Measurements from ENCODE around the gene ZNF761. TPM values are rescaled to one million over a fixed set of nuclear protein-coding genes. Genes with fewer than 3 reads are reported as not detected.

Gene ZNF761
- total and polyA plus RNA-seq, 2 of the 13 experiments (the other 11 are each of a cell fraction or from before 2014, with no cell fraction given), result 11.6 to 16.2 TPM

- TF ChIP-seq ZNF883 (CRISPR knock-in tag; IDR thresholded peaks at IDR 0.05; ENCODE audit: not compliant biosample characterization) (no peak), ZNF24 (IDR thresholded peaks at IDR 0.05) (no peak), TBP (CRISPR knock-in tag; IDR thresholded peaks at IDR 0.05) (no peak)
- TF ChIP-seq, protein P1, sequence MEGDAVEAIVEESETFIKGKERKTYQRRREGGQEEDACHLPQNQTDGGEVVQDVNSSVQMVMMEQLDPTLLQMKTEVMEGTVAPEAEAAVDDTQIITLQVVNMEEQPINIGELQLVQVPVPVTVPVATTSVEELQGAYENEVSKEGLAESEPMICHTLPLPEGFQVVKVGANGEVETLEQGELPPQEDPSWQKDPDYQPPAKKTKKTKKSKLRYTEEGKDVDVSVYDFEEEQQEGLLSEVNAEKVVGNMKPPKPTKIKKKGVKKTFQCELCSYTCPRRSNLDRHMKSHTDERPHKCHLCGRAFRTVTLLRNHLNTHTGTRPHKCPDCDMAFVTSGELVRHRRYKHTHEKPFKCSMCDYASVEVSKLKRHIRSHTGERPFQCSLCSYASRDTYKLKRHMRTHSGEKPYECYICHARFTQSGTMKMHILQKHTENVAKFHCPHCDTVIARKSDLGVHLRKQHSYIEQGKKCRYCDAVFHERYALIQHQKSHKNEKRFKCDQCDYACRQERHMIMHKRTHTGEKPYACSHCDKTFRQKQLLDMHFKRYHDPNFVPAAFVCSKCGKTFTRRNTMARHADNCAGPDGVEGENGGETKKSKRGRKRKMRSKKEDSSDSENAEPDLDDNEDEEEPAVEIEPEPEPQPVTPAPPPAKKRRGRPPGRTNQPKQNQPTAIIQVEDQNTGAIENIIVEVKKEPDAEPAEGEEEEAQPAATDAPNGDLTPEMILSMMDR (CRISPR knock-in tag; IDR thresholded peaks at IDR 0.05), result no peak
These were observed 43.6 kb upstream of the ZNF761 start (continued) for GRCh38 chr19:53388168-53388567.

DNA sequence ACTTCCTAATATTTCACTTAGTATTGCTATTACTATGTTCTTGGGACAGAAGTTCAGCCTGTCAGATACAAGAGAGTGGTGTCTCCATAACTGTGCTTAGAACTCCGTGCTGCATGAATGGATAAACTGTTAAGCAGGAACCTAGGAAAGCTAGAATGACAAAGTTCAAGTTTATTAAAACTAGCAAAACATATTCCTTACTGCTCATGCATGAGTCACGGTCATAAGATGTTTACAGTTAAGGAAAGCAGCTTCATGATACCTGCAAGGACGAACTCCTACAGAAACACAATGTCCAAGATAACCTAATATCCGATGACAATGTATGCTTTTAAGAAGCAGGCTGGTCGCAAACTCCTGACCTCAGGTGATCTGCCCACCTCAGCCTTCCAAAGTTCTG, 42.9 kb upstream of the ZNF761 start:
- H3K36me3 ChIP-seq (replicated peaks in 1 of 2; ENCODE audit: control insufficient read depth in 1 of 2, insufficient read depth in 2 of 2, low read length in 2 of 2), result no peaks in the 10 kb centered on the region
- no peak for DNase-seq (ENCODE audit: low spot score)
- peaks cover 20% of the 10 kb centered on the region for H3K9me3 ChIP-seq (ENCODE audit: low read length)
- no peak overlapping the region for H3K9ac ChIP-seq (ENCODE audit: insufficient read depth, low read depth, low read length)
- H3K27me3 ChIP-seq (ENCODE audit: control insufficient read depth in 1 of 2, insufficient read depth in 2 of 2, low read length in 2 of 2), result no peaks in the 10 kb centered on the region
- no peaks in the 10 kb centered on the region for H4K20me1 ChIP-seq (ENCODE audit: insufficient read depth, low read length)
- no peak overlapping the region for H3K27ac ChIP-seq (ENCODE audit: extremely low read length, insufficient read depth, low read length)
- no peak overlapping the region for H3K4me3 ChIP-seq (replicated peaks in 1 of 3; ENCODE audit: insufficient read depth in 1 of 3, low read depth in 2 of 3, low read length in 3 of 3)
- CTCF ChIA-PET (ENCODE audit: low intra/inter-chr PET ratio, low total read pairs), result no interaction called here
- intact Hi-C loops (cut with micrococcal nuclease; ENCODE audit: unreplicated experiment) (no loop called here), in situ Hi-C loops (cut with HindIII; ENCODE audit: extremely low pct_ligation_motif_present, low pct_unique_long_range_greater_than_20kb) (no loop called here)
- no peak overlapping the region for H3K4me2 ChIP-seq (ENCODE audit: low read depth, low read length)
- ATAC-seq, result no peak
- no peak overlapping the region for H2AFZ ChIP-seq (ENCODE audit: low read length)
- POLR2A ChIA-PET, result interaction anchor here (1.7 kb wide), 1 partner anchor 56 kb away, joined by 3 read pairs; the partner anchor contains the start of gene ZNF845
- 58% methylated on average over 5 of the region's 5 CpGs for WGBS (ENCODE audit: low lambda C conversion rate)
- BruUV-seq (replicated peaks), result no TSS peak
- TF ChIP-seq, protein P2, sequence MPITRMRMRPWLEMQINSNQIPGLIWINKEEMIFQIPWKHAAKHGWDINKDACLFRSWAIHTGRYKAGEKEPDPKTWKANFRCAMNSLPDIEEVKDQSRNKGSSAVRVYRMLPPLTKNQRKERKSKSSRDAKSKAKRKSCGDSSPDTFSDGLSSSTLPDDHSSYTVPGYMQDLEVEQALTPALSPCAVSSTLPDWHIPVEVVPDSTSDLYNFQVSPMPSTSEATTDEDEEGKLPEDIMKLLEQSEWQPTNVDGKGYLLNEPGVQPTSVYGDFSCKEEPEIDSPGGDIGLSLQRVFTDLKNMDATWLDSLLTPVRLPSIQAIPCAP (CRISPR knock-in tag; IDR thresholded peaks at IDR 0.05; ENCODE audit: low read depth), result no peak
- TF ChIP-seq ZNF616 (CRISPR knock-in tag; IDR thresholded peaks at IDR 0.05; ENCODE audit: low read depth) (no peak), HIVEP1 (CRISPR knock-in tag; IDR thresholded peaks at IDR 0.05) (no peak), ZNF460 (CRISPR knock-in tag; IDR thresholded peaks at IDR 0.05; ENCODE audit: borderline replicate concordance) (no peak), SMAD3 (CRISPR knock-in tag; IDR thresholded peaks at IDR 0.05) (no peak), ZBTB39 (CRISPR knock-in tag; IDR thresholded peaks at IDR 0.05) (no peak), ZNF224 (CRISPR knock-in tag; IDR thresholded peaks at IDR 0.05) (no peak), ZNF446 (CRISPR knock-in tag; IDR thresholded peaks at IDR 0.05) (no peak), ZNF891 (CRISPR knock-in tag; IDR thresholded peaks at IDR 0.05) (no peak), TCF7L2 (IDR thresholded peaks at IDR 0.05; ENCODE audit: low read depth, low read length) (no peak), ZNF619 (CRISPR knock-in tag; IDR thresholded peaks at IDR 0.05) (no peak), SRSF1 (optimal IDR thresholded peaks at IDR 0.05; ENCODE audit: low read depth, low read length) (no peak)
- H3K79me2 ChIP-seq (ENCODE audit: insufficient read depth, low read length), result no peaks in the 10 kb centered on the region
- peaks cover 7% of the 10 kb centered on the region; the same call in 1 of the 2 replicates for H3K4me1 ChIP-seq (ENCODE audit: insufficient read depth, low read length)
- no peak for FAIRE-seq

All from HepG2 (cell line).